ENCODE data around the gene AMH.

The AMH gene

DNA sequence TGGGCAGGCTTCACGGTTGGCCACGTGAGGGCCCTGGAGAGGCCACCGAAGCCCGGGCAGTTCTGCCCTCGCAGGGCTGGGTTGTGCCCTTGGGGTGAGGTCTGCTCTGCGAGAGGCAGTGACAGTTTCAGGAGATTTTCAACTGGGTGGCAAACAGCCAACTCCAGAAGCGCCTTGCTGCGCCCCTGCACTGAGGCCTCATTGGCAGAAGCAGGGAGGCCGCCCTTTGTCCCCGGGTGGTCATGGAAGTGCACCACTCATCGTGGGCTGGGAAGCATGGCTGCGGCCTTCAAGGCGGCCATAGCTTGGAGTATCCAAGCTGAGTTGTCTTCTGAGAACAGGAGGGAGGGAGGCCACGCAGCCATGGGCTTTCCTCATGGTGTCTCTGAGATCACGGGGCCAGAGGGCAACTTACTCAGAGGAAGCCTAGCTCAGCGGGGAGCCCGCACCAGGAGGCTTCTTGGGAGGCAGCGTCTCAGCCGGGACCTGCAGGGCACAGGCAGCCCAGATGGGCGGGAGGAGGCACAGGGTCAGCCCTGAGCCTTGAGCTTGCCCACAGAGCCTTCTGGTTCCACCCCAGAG is 27.8 kb upstream of the AMH start:
- DNase-seq (ENCODE audit: low read depth in 1 of 2, low spot score in 1 of 2): no peak

DNA sequence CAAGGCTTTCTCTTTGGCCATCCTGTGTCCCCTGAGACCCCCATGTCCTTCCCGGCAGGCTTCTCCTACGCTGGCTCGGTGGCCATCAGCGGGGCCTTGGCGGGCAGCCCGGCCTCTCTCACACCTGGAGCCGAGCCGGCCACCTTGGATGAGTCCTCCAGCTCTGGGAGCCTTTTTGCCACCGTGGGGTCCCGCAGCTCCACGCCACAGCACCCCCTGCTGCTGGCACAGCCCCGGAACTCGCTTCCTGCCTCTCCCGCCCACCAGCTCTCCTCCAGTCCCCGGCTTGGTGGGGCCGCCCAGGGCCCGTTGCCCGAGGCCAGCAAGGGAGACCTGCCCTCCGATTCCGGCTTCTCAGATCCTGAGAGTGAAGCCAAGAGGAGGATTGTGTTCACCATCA is 27.2 kb upstream of the AMH start:
- DNase-seq (ENCODE audit: low read depth in 1 of 2, low spot score in 1 of 2): no peak

DNA sequence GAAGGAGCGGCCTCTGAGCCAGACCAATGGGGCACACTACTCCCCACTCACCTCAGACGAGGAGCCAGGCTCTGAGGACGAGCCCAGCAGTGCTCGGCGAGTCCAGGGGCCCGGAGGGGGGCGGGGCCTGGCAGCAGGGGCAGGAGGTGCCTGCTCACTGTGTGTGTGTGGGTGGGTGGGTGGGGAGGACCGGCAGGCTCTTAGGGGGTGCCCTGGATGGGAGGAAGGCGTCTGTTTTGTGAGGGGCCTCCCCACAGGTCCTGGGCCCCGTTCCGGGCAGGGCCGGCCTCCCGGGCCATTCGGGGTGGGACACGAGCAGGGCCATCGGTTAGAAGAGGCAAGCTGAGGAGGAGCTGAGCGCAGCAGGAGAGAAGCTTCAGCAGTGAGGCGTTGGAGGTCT is 25.7 kb upstream of the AMH start:
- DNase-seq (ENCODE audit: low read depth in 1 of 2, low spot score in 1 of 2): no peak

DNA sequence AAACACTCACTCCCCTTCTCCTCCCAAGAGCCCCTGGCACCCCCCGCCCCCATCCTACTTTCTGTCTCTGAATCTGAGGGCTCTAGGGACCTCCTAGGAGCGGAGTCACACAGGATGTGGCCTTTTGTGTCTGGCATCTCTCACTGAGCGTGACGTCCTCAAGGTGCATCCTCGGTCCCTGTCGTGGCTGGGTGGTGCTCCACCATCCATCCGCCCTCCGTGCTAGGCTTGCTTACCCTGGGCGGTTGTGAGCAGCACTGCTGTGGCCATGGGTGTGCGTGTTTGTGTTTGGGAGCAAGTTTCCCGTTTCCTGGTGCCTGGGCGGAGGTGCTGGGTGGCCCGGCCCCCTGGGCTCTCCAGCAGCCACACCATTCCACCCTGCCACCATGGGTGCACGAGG is 25.2 kb upstream of the AMH start:
- no peak for DNase-seq (ENCODE audit: low read depth in 1 of 2, low spot score in 1 of 2)

DNA sequence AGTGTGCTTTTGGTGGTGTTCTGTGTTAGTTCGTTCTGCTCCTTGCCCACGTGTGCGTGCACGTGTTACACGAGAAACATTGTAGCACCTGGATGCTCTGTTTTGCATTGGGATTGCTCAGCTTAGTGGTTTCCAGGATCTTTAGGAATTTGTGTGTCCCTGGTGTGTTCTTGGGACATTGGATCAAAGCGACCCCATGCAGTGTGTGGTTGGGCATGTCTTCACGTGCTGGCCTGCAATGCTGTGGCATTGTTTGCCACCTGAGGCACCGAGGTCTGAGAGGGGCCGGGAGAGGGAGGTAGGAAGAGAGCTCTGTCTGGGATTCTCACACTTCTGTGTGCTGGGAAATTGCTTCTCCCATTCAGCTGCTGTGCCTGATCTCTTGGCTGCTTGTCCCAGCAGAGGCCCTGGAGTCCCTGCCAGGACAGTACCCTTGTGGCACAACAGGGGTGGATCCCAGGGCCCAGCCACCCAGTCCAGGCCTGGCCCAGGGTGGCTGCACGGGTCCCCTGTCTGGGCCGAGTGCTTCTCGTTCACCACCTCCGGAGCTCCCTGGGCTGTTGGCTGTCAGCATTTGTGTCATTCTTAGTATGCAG is 24.3 kb upstream of the AMH start:
- DNase-seq (ENCODE audit: low read depth in 1 of 2, low spot score in 1 of 2): no peak

DNA sequence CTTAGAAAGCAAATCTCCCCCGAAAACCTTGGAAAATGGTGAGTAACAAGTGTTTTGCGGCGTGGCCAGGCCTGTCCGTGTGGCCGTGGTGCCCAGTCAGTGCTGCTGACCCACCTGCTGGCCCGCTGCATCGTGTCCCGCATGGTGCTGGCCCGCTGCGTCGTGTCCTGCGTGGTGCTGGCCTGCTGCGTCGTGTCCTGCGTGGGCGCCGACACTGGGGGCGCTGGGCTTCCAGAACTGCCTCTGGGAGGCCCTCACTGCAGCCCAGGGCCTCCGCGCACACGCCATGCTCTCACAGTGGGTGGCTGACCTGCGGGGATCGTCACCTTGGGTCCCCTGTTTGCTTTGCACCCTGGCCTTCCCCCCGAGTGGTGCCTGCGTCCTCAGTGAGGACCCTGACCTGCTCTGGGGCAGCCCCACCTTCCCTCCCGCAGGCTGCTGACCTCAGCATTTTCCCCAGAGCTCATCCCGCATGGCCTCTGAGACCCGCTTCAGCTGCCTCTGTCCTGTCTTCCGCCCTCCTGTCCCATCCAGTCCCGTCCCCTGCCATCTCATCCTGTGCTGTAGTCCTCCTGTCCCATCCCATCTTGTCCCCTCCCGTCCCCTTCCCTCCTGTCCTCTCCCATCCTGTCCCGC is 23.6 kb upstream of the AMH start:
- DNase-seq (ENCODE audit: low read depth in 1 of 2, low spot score in 1 of 2): no peak

DNA sequence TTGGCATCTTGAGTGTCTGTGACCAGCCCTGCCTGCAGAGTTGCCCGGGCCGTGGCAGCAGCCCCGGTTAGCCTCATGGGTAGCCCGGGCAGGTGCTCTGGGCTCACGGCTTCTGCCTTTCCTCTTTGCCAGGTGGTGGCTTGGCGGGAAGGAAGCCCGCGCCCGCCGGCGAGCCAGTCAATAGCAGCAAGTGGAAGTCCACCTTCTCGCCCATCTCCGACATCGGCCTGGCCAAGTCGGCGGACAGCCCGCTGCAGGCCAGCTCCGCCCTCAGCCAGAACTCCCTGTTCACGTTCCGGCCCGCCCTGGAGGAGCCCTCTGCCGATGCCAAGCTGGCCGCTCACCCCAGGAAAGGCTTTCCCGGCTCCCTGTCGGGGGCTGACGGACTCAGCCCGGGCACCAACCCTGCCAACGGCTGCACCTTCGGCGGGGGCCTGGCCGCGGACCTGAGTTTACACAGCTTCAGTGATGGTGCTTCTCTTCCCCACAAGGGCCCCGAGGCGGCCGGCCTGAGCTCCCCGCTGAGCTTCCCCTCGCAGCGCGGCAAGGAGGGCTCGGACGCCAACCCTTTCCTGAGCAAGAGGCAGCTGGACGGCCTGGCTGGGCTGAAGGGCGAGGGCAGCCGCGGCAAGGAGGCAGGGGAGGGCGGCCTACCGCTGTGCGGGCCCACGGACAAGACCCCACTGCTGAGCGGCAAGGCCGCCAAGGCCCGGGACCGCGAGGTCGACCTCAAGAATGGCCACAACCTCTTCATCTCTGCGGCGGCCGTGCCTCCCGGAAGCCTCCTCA is 22.9 kb upstream of the AMH start:
- no peak for DNase-seq (ENCODE audit: low read depth in 1 of 2, low spot score in 1 of 2)

DNA sequence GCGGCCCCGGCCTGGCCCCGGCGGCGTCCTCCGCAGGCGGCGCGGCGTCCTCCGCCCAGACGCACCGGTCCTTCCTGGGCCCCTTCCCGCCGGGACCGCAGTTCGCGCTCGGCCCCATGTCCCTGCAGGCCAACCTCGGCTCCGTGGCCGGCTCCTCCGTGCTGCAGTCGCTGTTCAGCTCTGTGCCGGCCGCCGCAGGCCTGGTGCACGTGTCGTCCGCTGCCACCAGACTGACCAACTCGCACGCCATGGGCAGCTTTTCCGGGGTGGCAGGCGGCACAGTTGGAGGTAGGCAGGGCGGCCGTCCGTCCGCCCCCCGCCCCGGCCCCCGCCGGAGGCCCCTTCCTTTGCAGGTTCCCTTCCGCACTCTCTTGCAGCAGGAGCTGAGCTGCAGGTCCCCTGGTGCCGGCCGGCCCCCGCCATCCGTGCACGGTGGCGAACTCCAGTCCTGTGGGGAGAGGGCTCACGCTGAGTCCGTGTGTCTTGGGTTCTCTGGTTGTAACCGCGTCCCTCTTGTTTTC is 22.2 kb upstream of the AMH start:
- no peak for DNase-seq (ENCODE audit: low read depth in 1 of 2, low spot score in 1 of 2)

DNA sequence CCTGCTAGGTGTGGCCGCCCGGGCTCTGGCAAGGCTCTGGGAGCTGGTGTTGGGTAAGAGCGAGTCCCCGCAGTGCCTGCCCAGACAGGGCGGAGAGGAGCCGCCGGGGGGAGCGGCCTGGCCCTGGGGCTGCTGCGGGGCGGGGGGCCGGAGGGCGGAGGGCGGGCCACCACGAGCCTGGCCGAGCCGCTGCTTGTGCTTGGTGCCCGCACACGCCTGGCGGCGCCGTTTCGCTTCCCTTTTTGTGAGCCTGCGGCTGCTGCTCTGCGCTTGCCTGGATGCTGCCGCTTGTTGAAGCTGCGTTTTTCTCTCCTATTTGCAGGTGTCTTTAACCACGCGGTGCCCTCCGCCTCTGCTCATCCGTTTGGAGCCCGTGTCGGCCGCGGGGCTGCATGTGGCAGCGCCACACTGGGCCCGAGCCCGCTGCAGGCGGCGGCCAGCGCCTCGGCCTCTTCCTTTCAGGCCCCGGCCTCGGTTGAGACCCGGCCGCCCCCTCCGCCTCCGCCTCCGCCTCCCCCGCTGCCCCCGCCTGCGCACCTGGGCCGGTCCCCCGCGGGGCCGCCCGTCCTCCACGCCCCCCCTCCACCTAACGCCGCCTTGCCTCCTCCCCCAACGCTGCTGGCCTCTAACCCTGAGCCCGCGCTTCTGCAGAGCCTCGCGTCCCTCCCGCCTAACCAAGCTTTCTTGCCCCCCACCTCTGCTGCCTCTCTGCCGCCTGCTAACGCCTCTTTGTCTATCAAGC is 21.5 kb upstream of the AMH start:
- DNase-seq (ENCODE audit: low read depth in 1 of 2, low spot score in 1 of 2): no peak

DNA sequence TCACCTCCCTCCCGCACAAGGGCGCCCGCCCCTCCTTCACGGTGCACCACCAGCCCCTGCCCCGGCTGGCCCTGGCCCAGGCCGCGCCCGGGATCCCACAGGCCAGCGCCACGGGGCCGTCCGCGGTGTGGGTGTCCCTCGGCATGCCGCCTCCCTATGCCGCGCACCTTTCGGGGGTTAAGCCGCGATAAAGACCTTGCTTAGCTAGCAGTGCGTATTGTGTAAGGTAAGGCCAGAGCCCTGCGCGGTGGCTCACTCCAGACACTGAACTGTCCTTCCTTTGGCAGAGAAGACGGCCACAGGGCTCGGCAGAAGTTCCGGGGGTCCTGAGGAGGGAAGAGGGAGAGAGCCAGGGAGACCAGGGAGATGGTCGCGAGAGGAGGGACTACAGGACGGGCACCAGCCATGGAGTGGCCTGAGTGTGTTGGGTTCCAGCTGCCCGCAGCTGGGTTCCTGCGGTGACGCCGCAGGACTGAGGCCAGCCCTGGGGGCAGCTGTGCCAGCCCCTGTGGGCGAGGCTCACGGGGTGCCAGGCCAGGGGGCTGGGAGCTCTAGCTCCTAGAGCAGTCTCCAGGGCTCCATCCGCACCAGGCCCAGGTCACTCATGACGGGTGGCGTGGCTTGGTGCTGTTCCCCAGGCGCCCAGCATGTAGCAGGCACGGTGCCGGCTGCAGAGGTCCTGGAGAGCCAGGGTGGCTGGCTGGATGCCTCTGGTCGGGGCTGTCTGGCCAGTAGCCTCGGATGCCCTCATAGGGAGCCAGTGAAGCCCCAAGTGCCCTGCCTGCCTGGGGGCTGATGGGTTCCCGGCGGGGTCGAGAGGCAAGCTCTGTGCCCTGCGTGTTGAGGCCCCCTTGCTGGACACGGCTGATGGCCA is 20.7 kb upstream of the AMH start:
- no peak for DNase-seq (ENCODE audit: low read depth in 1 of 2, low spot score in 1 of 2)

DNA sequence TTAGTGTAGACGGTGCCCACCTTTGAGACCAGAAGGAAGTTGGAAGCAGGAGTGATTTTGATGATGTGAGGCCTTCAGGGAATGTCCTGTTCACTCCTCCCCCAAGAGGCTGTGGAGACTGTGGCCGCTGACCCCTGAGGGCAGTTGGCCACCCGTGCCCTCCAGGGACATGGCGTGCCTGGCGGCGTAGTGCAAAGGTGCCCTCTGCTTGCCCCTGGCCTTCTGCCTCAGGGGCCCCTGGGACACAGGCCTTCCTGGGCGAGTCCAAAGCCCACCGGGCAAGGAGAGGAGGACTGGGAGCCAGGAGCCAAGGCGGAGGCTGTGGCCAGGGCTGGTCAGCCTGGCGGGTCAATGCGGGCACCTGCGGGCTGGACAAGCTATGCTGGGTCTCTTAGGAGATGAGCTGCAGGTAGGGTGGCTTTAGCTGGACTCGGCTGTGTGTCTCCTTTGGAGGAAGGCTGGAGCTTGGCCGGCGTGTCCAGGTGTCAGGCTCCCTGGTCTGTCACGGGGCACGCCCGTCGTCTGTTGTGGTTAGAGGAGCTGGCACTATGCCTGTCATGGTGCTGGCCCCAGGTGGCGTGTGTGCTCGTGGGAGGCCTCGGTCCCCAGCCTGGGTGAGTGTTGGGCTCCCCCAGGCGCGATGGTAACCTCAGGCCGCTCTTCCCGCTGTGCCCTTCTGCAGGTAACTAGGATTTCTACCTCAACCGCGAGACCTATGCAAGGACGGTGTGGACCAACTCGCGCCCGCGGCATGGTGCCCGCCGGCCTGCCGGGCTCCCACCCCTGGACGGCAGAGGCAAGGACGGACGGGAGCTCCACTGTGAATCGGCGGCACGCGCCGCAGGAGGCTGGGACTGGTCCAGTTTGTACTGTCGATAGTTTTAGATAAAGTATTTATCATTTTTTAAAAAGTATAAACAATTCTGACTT is 19.8 kb upstream of the AMH start:
- no peak for DNase-seq (ENCODE audit: low read depth in 1 of 2, low spot score in 1 of 2)

DNA sequence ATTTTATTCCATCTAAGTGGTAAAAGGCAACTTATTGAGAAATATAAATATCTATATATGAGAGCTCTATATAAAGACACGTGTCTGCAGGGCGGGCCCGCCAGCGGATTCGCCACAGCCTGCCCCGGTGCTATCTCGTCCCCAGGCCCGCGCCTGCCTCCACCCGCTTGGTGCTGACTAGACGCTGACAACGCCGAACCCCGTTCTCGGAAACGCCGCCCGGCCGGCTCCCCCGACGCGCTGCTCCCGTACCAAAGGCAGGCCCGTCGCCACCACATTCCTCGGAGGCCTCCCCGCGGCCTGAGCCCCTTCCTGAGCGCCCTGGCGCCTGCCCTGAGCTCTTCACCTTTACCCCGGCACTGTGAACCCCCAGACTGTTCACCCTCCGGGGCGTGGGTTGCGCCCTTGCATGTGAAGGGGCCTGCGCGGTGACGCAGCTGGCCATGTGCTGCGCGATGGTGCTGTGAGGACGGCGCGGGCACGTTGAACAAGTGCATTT is 19.0 kb upstream of the AMH start:
- no peak for DNase-seq (ENCODE audit: low read depth in 1 of 2, low spot score in 1 of 2)

DNA sequence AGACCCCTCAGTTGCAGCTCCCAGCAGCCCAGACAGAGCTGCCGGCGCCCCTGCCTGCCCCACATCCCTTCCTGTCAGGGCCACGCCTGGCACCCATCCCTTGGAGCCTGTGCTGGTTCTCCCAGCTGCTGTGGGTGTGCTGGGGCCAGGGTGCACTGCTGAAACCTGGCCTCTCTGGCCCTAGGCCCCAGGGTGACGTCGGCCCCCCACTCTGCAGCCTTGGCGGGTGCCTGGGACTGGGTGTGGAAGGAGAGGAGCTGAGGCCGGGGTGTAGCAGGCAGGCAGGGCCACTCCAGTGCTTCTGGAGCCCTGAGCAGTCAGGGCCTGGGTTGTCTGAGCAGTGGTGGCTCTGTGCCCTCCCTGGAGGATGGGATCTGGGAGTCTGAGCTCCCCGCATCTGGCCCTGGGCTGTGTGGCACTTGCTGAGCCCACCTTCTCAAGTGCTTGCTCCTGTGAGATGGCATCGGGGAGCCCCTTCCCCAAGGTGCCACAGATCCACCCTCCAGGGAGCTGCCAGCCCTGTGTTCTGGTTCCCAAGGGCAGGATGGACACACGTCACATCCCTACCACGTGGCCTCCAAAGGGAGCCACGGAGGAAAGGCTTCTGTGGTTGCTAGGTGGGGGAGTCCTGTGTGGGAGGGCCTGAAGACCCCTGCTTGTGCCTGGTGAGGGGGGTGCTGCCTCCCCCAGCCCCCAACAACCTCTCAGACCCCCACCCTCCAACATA is 18.2 kb upstream of the AMH start:
- DNase-seq (ENCODE audit: low read depth in 1 of 2, low spot score in 1 of 2): no peak

DNA sequence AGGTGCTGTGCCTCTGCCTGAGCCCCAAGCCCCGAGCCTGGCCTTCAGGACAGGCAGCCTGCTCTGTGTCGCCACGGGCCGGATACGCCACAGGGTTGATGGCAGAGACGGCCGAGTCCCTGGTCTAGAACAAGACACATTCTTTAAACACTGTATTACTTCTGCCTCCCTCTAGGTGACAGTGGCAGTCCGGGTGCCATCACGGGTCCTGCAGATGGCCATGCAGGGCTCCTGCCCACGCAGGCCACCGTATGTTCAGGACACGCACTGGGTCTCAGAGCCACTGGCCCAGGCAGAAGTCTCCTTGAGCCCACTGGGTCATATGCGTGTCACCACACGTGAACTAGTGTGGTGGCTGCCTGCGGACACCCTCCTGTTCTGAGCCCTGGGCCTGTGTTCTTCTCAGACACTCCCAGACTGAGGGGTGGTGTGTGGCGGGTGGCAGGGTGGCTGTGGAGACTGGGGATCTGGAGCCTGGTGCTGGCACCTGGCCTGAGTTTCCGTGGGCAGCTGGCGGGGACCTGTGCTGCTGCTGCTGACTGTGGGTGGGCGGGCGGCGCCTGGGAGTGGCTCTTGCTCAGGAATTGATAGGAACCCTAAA is 17.4 kb upstream of the AMH start:
- DNase-seq (ENCODE audit: low read depth in 1 of 2, low spot score in 1 of 2): no peak

DNA sequence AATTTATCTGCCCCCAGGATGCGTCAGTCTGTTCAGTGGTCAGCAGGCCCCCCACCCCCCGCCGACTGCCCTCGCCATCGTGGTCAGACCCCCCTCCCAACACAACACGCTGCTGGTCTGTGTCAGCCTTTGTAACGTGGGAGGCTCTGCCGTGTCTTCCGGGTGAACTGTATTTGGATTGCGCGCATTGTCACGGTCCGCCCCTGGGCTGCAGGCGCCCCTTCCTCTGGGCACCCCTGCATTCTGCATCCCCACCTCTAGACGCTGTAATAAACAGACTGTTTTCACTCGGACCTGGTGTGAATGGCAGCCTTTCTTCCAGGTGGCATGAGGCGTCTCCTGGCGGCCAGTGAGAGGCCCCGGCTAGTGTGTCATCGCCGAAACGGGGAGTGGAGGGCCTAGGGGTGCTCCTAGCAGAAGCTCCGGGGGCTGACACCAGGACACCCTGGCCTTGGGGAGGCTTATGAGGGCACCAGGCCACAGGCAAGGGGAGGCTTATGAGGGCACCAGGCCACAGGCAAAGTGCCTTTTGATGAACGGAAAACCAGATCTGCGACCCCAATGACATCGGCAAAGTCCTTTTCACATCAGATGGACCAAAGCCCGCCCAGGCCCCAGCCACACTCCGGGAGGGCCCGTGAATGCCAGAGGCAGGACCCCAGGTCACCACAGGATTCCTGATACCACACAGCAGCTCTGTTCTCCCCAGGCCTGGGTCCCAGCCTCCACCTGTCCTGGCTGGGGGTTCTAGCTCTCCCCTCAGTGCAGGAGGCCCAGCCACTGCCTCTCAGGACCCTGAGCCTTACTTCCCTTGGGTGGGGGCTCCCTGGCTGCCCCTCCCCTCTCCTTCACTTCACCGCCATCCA is 16.6 kb upstream of the AMH start:
- DNase-seq (ENCODE audit: low read depth in 1 of 2, low spot score in 1 of 2): no peak

DNA sequence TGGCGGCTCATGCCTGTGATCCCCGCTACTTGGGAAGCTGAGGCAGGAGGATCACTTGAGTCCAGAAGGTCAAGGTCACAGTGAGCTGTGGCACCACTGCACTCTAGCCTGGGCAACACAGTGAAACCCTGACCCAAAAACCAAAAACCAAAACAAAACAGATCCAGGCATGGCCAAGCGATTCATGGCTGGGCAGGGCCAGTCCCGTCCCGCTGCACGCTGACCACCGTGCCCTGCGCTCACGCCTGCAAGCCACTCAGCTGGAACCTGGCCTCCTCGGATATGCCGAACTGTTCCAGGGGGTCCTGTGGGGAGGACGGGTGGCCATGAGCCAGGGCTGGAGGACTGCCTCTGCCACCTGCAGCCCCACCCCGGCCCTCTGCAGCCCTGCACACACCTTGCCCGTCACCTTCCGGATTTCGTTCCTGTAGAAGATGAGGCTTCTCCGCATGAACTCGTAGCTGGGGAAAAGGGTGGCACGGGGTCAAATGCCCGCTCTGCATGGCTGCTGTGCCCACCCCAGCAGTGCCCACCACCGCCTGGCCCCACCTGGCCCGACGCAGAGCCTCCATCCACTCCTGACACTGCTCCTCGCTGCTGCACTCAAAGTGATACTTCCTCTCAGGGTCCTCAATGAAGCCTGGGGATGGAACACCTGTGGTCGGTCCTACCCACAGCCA is 15.4 kb upstream of the AMH start:
- no peak for DNase-seq (ENCODE audit: low read depth in 1 of 2, low spot score in 1 of 2)

DNA sequence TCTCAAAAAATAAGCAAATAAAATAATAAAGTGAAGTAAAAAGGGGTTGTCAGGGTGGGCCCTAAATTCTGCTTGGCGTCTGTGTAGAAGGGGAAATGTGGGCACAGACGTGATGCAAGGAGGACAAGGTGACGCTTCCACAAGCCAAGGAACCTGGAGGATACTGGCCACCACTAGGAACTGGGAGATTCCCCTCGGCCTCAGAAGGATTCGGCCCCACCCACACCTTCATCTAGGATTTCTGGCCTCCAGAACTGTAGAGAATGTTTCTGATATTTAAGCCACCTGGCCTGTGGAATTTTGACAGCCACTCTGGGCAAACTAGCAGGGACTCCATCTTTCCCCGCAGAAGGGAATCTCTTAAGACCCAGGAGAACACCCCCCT is 14.1 kb upstream of the AMH start:
- no peak for DNase-seq (ENCODE audit: low read depth in 1 of 2, low spot score in 1 of 2)

All from activated CD4-positive, alpha-beta T cell treated with anti-CD3 and anti-CD28 coated beads, Interleukin-2, amount 50 U/mL, for 24 hours (primary cell).